ENCODE results near the gene APC2. TPM values are rescaled to one million over a fixed set of nuclear protein-coding genes. Genes with fewer than 3 reads are reported as not detected.
"Not testable (repeated sequence)": the region's sequence is repeated elsewhere in the genome, so short reads cannot be mapped to it uniquely, and the experiment has no call there.

The APC2 gene
- total RNA-seq, 1 donor from 2014 or later = 0.42 TPM

DNA sequence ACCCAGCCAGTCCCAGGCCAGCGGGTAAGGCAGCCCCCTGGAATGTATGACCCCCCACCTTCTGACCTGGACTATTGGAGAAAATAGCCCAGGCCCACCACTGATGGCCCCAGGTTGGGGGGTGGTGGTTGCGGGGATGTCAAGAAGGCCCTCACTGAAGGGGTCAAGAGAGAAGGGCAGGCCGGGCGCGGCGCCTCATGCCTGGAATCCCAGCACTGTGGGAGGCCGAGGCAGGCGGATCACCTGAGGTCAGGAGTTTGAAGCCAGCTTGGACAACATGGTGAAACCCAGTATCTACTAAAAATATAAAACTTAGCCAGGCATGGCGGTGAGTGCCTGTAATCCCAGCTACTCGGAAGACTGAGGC, 64.4 kb downstream of the APC2 start:
- CTCF ChIA-PET = no interaction called here
- H3K9me3 Mint-ChIP-seq = no peaks in the 10 kb centered on the region
- no peak for DNase-seq
- peaks cover 5% of the 10 kb centered on the region for H3K4me1 Mint-ChIP-seq
- peaks cover 44% of the 10 kb centered on the region for H3K27me3 Mint-ChIP-seq
- H3K4me3 Mint-ChIP-seq = no peak overlapping the region
- no peaks in the 10 kb centered on the region for H3K36me3 Mint-ChIP-seq (ENCODE audit: low read depth)
- ATAC-seq (ENCODE audit: low read depth) = no peak
- TF ChIP-seq, protein P1, sequence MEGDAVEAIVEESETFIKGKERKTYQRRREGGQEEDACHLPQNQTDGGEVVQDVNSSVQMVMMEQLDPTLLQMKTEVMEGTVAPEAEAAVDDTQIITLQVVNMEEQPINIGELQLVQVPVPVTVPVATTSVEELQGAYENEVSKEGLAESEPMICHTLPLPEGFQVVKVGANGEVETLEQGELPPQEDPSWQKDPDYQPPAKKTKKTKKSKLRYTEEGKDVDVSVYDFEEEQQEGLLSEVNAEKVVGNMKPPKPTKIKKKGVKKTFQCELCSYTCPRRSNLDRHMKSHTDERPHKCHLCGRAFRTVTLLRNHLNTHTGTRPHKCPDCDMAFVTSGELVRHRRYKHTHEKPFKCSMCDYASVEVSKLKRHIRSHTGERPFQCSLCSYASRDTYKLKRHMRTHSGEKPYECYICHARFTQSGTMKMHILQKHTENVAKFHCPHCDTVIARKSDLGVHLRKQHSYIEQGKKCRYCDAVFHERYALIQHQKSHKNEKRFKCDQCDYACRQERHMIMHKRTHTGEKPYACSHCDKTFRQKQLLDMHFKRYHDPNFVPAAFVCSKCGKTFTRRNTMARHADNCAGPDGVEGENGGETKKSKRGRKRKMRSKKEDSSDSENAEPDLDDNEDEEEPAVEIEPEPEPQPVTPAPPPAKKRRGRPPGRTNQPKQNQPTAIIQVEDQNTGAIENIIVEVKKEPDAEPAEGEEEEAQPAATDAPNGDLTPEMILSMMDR (IDR thresholded peaks at IDR 0.05) = no peak
- POLR2A ChIA-PET = interaction anchor here (0.7 kb wide), 1 partner anchor 245 kb away, joined by 9 read pairs; no protein-coding TSS in a partner anchor
- H3K27ac Mint-ChIP-seq = no peak overlapping the region
- intact Hi-C loops (cut with micrococcal nuclease) = loop anchor here (2.0 kb wide), 1 partner anchor 41 kb away; no protein-coding TSS in a partner anchor

DNA sequence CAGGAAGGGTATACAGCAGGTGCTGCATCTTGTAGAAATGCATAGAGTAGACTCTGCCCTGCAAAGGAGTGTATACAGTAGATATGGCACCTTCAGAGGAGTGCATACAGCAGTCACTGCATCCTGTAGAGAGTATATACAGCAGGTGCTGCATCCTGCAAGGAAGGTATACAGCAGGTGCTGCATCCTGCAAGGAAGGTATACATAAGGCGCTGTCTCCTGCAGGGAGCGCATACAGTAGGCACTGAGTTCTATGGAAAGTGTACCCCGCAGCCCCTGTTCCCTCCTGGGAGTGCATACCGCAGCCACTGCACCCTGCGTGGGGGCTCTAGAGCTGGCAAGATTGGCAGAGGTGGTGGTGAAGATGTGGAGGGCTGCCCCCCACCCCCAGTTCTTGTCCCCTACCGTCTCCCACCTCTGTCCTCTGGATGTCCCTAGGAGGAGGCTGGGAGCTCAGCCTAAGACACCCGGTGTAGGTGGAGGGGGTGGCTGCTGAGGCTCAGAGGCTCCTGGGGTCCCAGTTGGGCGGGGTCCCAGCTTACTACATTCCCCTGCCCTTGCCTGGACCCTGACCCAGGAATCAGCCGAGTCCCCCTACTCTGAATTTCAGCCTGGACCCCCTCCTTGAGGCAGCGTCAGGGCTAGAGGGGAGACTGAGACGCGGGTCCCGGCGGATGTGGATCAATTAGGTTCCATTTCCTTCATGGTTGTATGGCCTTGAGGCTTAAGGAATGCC, 65.2 kb downstream of the APC2 start:
- Mint-ChIP-seq H3K36me3 (ENCODE audit: low read depth) (no peaks in the 10 kb centered on the region), H3K27ac (no peak overlapping the region)
- POLR2A ChIA-PET = interaction anchor here (0.6 kb wide), 1 partner anchor 281 kb away, joined by 4 read pairs; no protein-coding TSS in a partner anchor

DNA sequence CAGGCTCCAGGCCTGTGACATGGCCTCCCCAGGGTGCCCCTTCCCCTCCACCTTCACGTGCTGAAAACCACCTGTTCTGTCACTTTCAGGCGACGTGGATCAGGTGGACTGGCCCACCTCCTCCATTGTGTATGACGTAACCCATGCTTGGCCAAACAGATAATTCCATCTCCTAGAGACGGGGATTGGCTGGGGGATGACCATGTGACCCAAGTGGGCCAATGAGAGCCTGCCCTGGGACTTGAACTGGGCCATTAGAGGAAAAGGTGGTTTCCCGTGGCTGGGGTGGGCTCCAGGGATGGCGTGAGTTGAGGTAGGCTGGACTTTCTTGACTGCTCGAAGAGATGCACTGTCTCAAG, 66.5 kb downstream of the APC2 start:
- Mint-ChIP-seq H3K27me3 (peaks cover 36% of the 10 kb centered on the region), H3K4me3 (no peak overlapping the region), H3K9me3 (no peaks in the 10 kb centered on the region), H3K4me1 (peaks cover 5% of the 10 kb centered on the region), H3K36me3 (ENCODE audit: low read depth) (no peaks in the 10 kb centered on the region), H3K27ac (no peak overlapping the region)
- ChIA-PET CTCF (no interaction called here), POLR2A (no interaction called here)
- DNase-seq = no peak
- intact Hi-C loops (cut with micrococcal nuclease) = no loop called here
- ATAC-seq (ENCODE audit: low read depth) = no peak
- TF ChIP-seq, protein P1 (IDR thresholded peaks at IDR 0.05) = no peak

More for the DNA sequence above, 65.2 kb downstream of the APC2 start:
- DNase-seq (no peak), ATAC-seq (ENCODE audit: low read depth) (no peak)
- Mint-ChIP-seq H3K4me1 (peaks cover 5% of the 10 kb centered on the region), H3K9me3 (no peaks in the 10 kb centered on the region), H3K27me3 (peaks cover 39% of the 10 kb centered on the region), H3K4me3 (no peak overlapping the region)
- CTCF ChIA-PET = no interaction called here
- TF ChIP-seq, protein P1 (IDR thresholded peaks at IDR 0.05) = no peak
- intact Hi-C loops (cut with micrococcal nuclease) = loop anchor here (2.0 kb wide), 1 partner anchor 40 kb away; no protein-coding TSS in a partner anchor

DNA sequence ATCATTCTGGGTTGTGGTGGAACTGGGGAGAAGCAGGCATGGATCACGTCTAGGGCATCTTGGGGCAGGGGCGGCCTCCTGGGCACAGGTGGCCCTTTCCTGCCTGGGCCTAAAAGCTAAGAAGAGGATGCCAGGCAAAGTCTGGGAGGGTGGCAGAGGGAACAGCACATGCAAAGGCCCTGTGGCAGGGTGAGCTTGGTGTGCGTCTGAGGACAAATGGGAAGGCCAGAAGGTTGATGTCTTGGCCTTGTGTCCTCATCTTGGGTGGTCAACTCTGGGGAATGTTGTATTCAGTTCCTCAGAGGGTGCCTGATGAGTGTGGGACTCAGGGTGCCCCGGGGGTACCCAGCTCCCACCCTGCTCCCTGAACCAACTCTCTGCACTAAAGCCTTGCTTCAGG, 68.5 kb downstream of the APC2 start:
- H3K4me1 Mint-ChIP-seq = no peaks in the 10 kb centered on the region
- H3K4me3 Mint-ChIP-seq = no peak overlapping the region
- CTCF ChIA-PET = no interaction called here
- intact Hi-C loops (cut with micrococcal nuclease) = no loop called here
- ATAC-seq (ENCODE audit: low read depth) (no peak), DNase-seq (no peak)
- POLR2A ChIA-PET = no interaction called here
- no peaks in the 10 kb centered on the region for H3K9me3 Mint-ChIP-seq
- TF ChIP-seq, protein P1 (IDR thresholded peaks at IDR 0.05) = no peak
- no peaks in the 10 kb centered on the region for H3K36me3 Mint-ChIP-seq (ENCODE audit: low read depth)
- peaks cover 39% of the 10 kb centered on the region for H3K27me3 Mint-ChIP-seq
- H3K27ac Mint-ChIP-seq = no peak overlapping the region

DNA sequence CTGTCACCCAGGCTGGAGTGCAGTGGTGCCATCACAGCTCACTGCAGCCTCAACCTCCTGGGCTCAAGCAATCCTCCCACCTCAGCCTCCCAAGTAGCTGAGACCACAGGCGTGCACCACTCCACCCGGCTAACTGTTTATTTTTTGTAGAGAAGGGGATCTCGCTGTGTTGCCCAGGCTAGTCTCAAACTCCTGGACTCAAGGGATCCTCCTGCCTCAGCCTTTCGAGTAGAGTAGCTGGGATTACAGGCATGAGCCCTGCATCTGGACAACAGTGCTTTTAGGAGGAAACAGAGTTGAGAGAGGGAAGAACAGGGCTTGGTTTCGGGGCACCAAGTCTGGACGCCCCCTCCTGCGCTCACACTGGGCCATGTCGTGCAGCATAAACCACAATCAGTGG, 69.9 kb downstream of the APC2 start:
- ATAC-seq (ENCODE audit: low read depth); intact Hi-C loops (cut with micrococcal nuclease); H3K9me3 Mint-ChIP-seq; POLR2A ChIA-PET; CTCF ChIA-PET; DNase-seq; H3K4me1 Mint-ChIP-seq; H3K4me3 Mint-ChIP-seq; H3K27ac Mint-ChIP-seq; H3K36me3 Mint-ChIP-seq (ENCODE audit: low read depth): not testable (repeated sequence)
- peaks cover 42% of the 10 kb centered on the region for H3K27me3 Mint-ChIP-seq
